Psoas muscle (tissue), 8 donors: ENCODE results near the gene ATP6V0E1. TPM values are rescaled to one million over a fixed set of nuclear protein-coding genes. Genes with fewer than 3 reads are reported as not detected.

Experiments
- ATAC-seq, 4 donors: fragments of 200-7000 bp; cut with Tn5 transposase; one replicate each; pipeline ENCODE4 v1.9.1; 2020; ENCODE audit warnings: moderate library complexity in 3 of 4, mild to moderate bottlenecking in 2 of 4
- DNase-seq, 2 donors: peaks; one replicate each; pipeline ENCODE4 v3.0.0-alpha.2; 2020
- H3K27ac ChIP-seq: fragments of 200-600 bp; one replicate; pipeline ENCODE4 v1.8.0; 2022
- H3K27me3 ChIP-seq, 3 donors: fragments of 200-600 bp in 1 of 3; one replicate each; pipeline versions ENCODE4 v1.6.1 to v1.8.0; 2013 to 2022; ENCODE audit warnings: low read length in 2 of 3, mild to moderate bottlenecking in 2 of 3, moderate library complexity in 1 of 3; ENCODE audit not compliant: insufficient read depth in 3 of 3
- H3K36me3 ChIP-seq, 2 donors: fragments of 200-600 bp in 1 of 2; one replicate each; pipeline versions ENCODE4 v1.6.1 to v1.8.0; 2013 to 2022; ENCODE audit warnings: low read depth in 1 of 2, mild to moderate bottlenecking in 1 of 2, moderate library complexity in 1 of 2; ENCODE audit not compliant: insufficient read depth in 1 of 2
- H3K4me1 ChIP-seq: fragments of 200-600 bp; one replicate; pipeline ENCODE4 v1.8.0; 2022
- H3K4me3 ChIP-seq: fragments of 200-600 bp; one replicate; pipeline ENCODE4 v1.8.0; 2022; ENCODE audit warnings: mild to moderate bottlenecking
- H3K9me3 ChIP-seq: fragments of 200-600 bp; one replicate; pipeline ENCODE4 v1.8.0; 2022
- WGBS, 3 donors: extraction: QIAGEN DNeasy Blood & Tissue Kit; methylation state at CpG; one replicate each; pipeline versions ENCODE4 v1.1.6 to v1.1.7; 2013; 5-methylcytosine and 5-hydroxymethylcytosine counted together
- intact Hi-C, 2 donors: fragments of 100-400 bp; cut with DNase I; formaldehyde crosslinking; loops; one replicate each; pipeline versions ENCODE4 v1.11.0 to v1.14.2; 2022
- polyA plus RNA-seq, 3 donors: library from polyadenylated mRNA; stranded (reverse); fragments of 200-250 nt; gene quantifications; one replicate each; pipeline ENCODE4 v1.2.3, GENCODE V29; 2013
- total RNA-seq, 4 donors: library from RNA; stranded (reverse); fragmentation: NEBNext Ultra II Directional in 2 of 4; extraction: Animal tissue kit (Norgen Biotek cat#: 25700) in 2 of 4; gene quantifications; one replicate each; pipeline versions ENCODE4 v1.2.1 to v1.2.4, GENCODE V29; 2021 to 2023
- TF ChIP-seq, protein P1 (sequence below): fragments of 200-600 bp; IDR thresholded peaks from one replicate; pipeline ENCODE4 v1.8.0; 2022; ENCODE audit warnings: antibody characterized with exemption
- donor health status: healthy with polysubstance abuse.
- donor health status: DM: no; HTN: no; CAD: no; lungs with moderate emphysema.
- donor health status: Bipolar disorder and iron deficiency.
- donor health status: healthy.
- donor health status: DM: yes; HTN: yes; CAD: no.
- donor health status: DM: no; HTN: no; CAD: no.
- donor health status: DM: no; HTN: no; CAD: no.
- donor health status: DM: yes; HTN: yes; CAD: no.

The ATP6V0E1 gene
- total and polyA plus RNA-seq, 7 donors = 97.8 to 319 (median 163) TPM

DNA sequence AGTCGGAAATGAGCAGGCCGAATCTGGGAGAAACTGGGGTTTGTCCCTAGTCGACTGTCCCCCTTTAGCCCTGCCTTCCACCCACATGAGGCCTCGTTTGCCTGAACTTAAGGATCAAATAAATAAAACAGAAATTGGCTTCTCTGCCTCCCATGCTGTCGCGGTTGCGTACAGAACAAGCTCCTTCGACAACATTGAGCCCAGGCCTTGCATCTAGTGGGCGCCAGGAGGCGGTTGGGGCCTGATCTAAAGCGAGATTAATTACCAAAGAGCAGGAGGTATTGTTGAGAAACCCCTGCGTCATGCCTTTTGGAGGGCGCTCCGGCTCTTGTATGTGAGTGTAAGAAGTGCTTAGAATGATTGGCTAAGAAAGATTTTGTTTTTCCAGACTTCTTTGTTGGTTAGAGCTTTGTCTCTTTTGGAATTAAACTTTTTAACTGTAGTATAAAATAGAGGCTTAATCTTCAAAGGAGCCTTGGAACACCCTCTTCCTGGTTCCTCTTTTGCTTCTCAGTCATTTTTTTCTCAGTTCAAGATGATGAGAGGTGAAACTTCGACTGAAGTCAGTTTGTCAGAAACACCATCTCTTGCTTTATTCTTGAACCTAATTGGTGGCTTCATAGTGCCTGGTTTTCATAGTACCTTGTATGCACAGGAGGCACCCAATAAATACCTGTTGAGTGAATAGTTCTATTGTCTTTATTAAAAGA lies 828 bp downstream of the ATP6V0E1 start:
- TF ChIP-seq, protein P1, sequence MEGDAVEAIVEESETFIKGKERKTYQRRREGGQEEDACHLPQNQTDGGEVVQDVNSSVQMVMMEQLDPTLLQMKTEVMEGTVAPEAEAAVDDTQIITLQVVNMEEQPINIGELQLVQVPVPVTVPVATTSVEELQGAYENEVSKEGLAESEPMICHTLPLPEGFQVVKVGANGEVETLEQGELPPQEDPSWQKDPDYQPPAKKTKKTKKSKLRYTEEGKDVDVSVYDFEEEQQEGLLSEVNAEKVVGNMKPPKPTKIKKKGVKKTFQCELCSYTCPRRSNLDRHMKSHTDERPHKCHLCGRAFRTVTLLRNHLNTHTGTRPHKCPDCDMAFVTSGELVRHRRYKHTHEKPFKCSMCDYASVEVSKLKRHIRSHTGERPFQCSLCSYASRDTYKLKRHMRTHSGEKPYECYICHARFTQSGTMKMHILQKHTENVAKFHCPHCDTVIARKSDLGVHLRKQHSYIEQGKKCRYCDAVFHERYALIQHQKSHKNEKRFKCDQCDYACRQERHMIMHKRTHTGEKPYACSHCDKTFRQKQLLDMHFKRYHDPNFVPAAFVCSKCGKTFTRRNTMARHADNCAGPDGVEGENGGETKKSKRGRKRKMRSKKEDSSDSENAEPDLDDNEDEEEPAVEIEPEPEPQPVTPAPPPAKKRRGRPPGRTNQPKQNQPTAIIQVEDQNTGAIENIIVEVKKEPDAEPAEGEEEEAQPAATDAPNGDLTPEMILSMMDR = peak; percentile 45
- no peaks in the 10 kb centered on the region for H3K27me3 ChIP-seq
- H3K4me3 ChIP-seq = peak overlapping the region; percentile 83
- H3K27ac ChIP-seq = peak overlapping the region; percentile 98
- no peaks in the 10 kb centered on the region for H3K9me3 ChIP-seq
- WGBS, 3 donors = 1 to 2% (median 2%) methylated on average over 15 of the region's 15 CpGs
- peaks cover 2 to 25% of the 10 kb centered on the region in 2 donors for H3K36me3 ChIP-seq
- H3K4me1 ChIP-seq = peaks cover 15% of the 10 kb centered on the region
- intact Hi-C loops = loop anchor here (5.0 to 10.0 kb wide), 6 partner anchors 70 to 298 kb away; partner anchors contain the start of genes BNIP1 (in 2 of the 2) and CREBRF (in 2 of the 2)
- DNase-seq (peak; percentile 82 to 89), ATAC-seq (peak; percentile 76 to 89 (median 82))

DNA sequence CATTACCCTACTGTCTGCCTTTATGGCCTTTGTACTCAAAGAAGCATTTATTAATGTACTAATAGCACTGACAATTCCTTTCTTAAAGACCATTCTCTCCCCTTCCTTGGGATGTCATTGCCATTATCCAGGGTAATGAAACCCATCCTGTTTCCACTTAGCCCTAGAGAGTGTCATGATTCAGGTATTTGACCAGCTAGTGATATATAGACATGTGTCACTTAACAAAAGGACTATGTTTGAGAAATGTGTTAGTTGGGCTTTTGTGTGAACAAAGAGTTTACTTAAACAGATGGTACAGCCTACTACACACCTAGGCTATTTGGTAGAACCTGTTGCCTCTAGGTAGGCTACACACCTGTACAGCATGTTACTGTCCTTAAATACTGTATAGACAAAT lies 2.0 kb downstream of the ATP6V0E1 start:
- Histone ChIP-seq H3K27me3 (no peaks in the 10 kb centered on the region), H3K4me3 (peak overlapping the region; percentile 83), H3K36me3 (peaks cover 2 to 34% of the 10 kb centered on the region in 2 donors), H3K4me1 (peaks cover 19% of the 10 kb centered on the region), H3K9me3 (no peaks in the 10 kb centered on the region), H3K27ac (peak overlapping the region; percentile 58)
- ATAC-seq = no peak
- no peak for DNase-seq
- TF ChIP-seq, protein P1 = no peak
- intact Hi-C loops = loop anchor here (10.0 kb wide), 2 partner anchors 69 to 159 kb away; partner anchors contain the start of genes BNIP1 (in 1 of the 2) and CREBRF (in 1 of the 2)

DNA sequence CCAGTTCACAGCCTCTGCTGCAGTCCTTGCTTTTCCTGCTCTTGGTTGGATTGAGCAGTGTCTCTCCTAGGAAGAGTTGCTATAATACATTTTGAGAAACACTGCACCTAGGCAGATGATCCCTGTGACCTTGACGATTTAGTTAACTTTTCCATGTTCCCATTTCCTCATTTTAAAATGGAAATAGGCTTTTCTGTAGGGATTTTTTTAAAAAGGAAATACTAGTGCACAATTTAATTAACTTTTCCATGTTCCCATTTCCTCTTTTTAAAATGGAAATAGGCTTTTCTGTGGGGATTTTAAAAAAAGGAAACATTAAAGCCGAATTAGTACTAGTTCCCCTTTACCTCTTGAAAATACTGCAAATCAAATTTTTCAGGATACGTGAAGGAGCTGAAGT lies 4.7 kb downstream of the ATP6V0E1 start:
- Histone ChIP-seq H3K27ac (no peak overlapping the region), H3K36me3 (peaks cover 2 to 46% of the 10 kb centered on the region in 2 donors), H3K27me3 (no peaks in the 10 kb centered on the region), H3K4me1 (peaks cover 16% of the 10 kb centered on the region), H3K4me3 (no peak overlapping the region), H3K9me3 (no peaks in the 10 kb centered on the region)
- DNase-seq (no peak), ATAC-seq (no peak)
- TF ChIP-seq, protein P1 = no peak
- intact Hi-C loops = loop anchor here (10.0 kb wide), 2 partner anchors 67 to 157 kb away; partner anchors contain the start of genes BNIP1 (in 1 of the 2) and CREBRF (in 1 of the 2)
- WGBS, 3 donors = 66 to 72% (median 68%) methylated on average over 3 of the region's 3 CpGs

DNA sequence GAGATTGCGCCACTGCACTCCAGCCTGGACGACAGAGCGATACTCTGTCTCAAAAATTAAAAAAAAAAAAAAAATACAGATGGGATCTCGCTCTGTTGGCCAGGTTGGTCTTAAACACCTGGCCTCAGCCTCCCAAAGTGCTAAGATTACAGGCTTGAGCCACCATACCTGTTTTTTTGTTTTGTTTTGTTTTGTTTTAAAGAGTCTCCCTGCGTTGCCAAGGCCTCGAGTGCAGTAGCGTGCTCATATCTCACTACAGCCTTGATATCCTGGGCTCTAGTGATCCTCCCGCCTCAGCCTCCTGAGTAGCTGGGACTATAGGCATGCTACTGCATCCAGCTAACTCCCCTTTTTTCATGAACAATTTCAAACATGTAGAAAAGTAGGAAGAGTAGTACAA lies 7.2 kb downstream of the ATP6V0E1 start:
- ATAC-seq = no peak
- peaks cover 5 to 64% of the 10 kb centered on the region in 2 donors for H3K36me3 ChIP-seq

More for the DNA sequence above, 7.2 kb downstream of the ATP6V0E1 start:
- TF ChIP-seq, protein P1 = no peak
- 93 to 96% (median 95%) methylated on average over 8 of the region's 8 CpGs for WGBS, 3 donors
- Histone ChIP-seq H3K4me3 (no peak overlapping the region), H3K27me3 (no peaks in the 10 kb centered on the region), H3K4me1 (peaks cover 8% of the 10 kb centered on the region), H3K9me3 (no peaks in the 10 kb centered on the region), H3K27ac (no peak overlapping the region)
- intact Hi-C loops = no loop called here
- no peak for DNase-seq
